ENCODE results near the gene TM9SF4.

The TM9SF4 gene

GRCh38 chr20:32080783-32081182 lies 28.7 kb upstream of the TM9SF4 start:
- TF ChIP-seq FOXP2 (optimal IDR thresholded peaks at IDR 0.05; ENCODE audit: control extremely low read depth, extremely low read length, insufficient read depth): no peak
- no peak for TF ChIP-seq EZH2 (IDR thresholded peaks at IDR 0.05)
- H3K27ac ChIP-seq: no peak overlapping the region
- no peaks in the 10 kb centered on the region for H3K36me3 ChIP-seq (ENCODE audit: insufficient read depth, low read length)
- H3K9me3 ChIP-seq (ENCODE audit: low read depth, low read length): no peaks in the 10 kb centered on the region
- no peak overlapping the region for H3K9ac ChIP-seq (ENCODE audit: insufficient read length)
- no peak for DNase-seq (ENCODE audit: low read depth, low spot score)
- no peak overlapping the region for H3K4me3 ChIP-seq

GRCh38 chr20:32083469-32083868 lies 26.0 kb upstream of the TM9SF4 start:
- H3K36me3 ChIP-seq (ENCODE audit: insufficient read depth, low read length): no peaks in the 10 kb centered on the region
- no peak for TF ChIP-seq EZH2 (IDR thresholded peaks at IDR 0.05)
- no peak for TF ChIP-seq FOXP2 (optimal IDR thresholded peaks at IDR 0.05; ENCODE audit: control extremely low read depth, extremely low read length, insufficient read depth)
- no peak for TF ChIP-seq POLR2AphosphoS5 (IDR thresholded peaks at IDR 0.05; ENCODE audit: borderline replicate concordance, low read depth, low read length)
- H3K27ac ChIP-seq: no peak overlapping the region
- no peak for DNase-seq (ENCODE audit: low read depth, low spot score)
- no peak overlapping the region for H3K9ac ChIP-seq (ENCODE audit: insufficient read length)
- H3K4me3 ChIP-seq: no peak overlapping the region
- H3K9me3 ChIP-seq (ENCODE audit: low read depth, low read length): no peaks in the 10 kb centered on the region

- Histone ChIP-seq H3K9ac (ENCODE audit: insufficient read length) (no peak overlapping the region), H3K27ac (no peak overlapping the region), H3K9me3 (ENCODE audit: low read depth, low read length) (no peaks in the 10 kb centered on the region), H3K36me3 (ENCODE audit: insufficient read depth, low read length) (no peaks in the 10 kb centered on the region), H3K4me3 (no peak overlapping the region)
- TF ChIP-seq POLR2AphosphoS5 (IDR thresholded peaks at IDR 0.05; ENCODE audit: borderline replicate concordance, low read depth, low read length) (no peak), FOXP2 (optimal IDR thresholded peaks at IDR 0.05; ENCODE audit: control extremely low read depth, extremely low read length, insufficient read depth) (no peak), EZH2 (IDR thresholded peaks at IDR 0.05) (no peak)
- no peak for DNase-seq (ENCODE audit: low read depth, low spot score)
Observed at GRCh38 chr20:32087070-32087469, 22.4 kb upstream of the TM9SF4 start.

GRCh38 chr20:32088759-32089158 lies 20.8 kb upstream of the TM9SF4 start:
- no peak for TF ChIP-seq FOXP2 (optimal IDR thresholded peaks at IDR 0.05; ENCODE audit: control extremely low read depth, extremely low read length, insufficient read depth)

GRCh38 chr20:32089637-32090362 lies 19.7 kb upstream of the TM9SF4 start:
- TF ChIP-seq EZH2 (IDR thresholded peaks at IDR 0.05) (no peak), POLR2AphosphoS5 (IDR thresholded peaks at IDR 0.05; ENCODE audit: borderline replicate concordance, low read depth, low read length) (no peak)
- Histone ChIP-seq H3K9me3 (ENCODE audit: low read depth, low read length) (no peaks in the 10 kb centered on the region), H3K36me3 (ENCODE audit: insufficient read depth, low read length) (no peaks in the 10 kb centered on the region), H3K27ac (no peak overlapping the region), H3K4me3 (no peak overlapping the region), H3K9ac (ENCODE audit: insufficient read length) (no peak overlapping the region)
- no peak for DNase-seq (ENCODE audit: low read depth, low spot score)

More at GRCh38 chr20:32088759-32089158, 20.8 kb upstream of the TM9SF4 start:
- Histone ChIP-seq H3K36me3 (ENCODE audit: insufficient read depth, low read length) (no peaks in the 10 kb centered on the region), H3K9ac (ENCODE audit: insufficient read length) (no peak overlapping the region), H3K9me3 (ENCODE audit: low read depth, low read length) (no peaks in the 10 kb centered on the region), H3K27ac (no peak overlapping the region), H3K4me3 (no peak overlapping the region)
- DNase-seq (ENCODE audit: low read depth, low spot score): no peak

GRCh38 chr20:32091888-32092346 lies 17.6 kb upstream of the TM9SF4 start:
- Histone ChIP-seq H3K9ac (ENCODE audit: insufficient read length) (no peak overlapping the region), H3K9me3 (ENCODE audit: low read depth, low read length) (no peaks in the 10 kb centered on the region), H3K27ac (no peak overlapping the region), H3K36me3 (ENCODE audit: insufficient read depth, low read length) (no peaks in the 10 kb centered on the region), H3K4me3 (no peak overlapping the region)
- TF ChIP-seq POLR2AphosphoS5 (IDR thresholded peaks at IDR 0.05; ENCODE audit: borderline replicate concordance, low read depth, low read length) (no peak), FOXP2 (optimal IDR thresholded peaks at IDR 0.05; ENCODE audit: control extremely low read depth, extremely low read length, insufficient read depth) (no peak), EZH2 (IDR thresholded peaks at IDR 0.05) (no peak)
- no peak for DNase-seq (ENCODE audit: low read depth, low spot score)

- Histone ChIP-seq H3K4me3 (no peak overlapping the region), H3K9me3 (ENCODE audit: low read depth, low read length) (no peaks in the 10 kb centered on the region), H3K9ac (ENCODE audit: insufficient read length) (no peak overlapping the region), H3K36me3 (ENCODE audit: insufficient read depth, low read length) (no peaks in the 10 kb centered on the region), H3K27ac (no peak overlapping the region)
- TF ChIP-seq FOXP2 (optimal IDR thresholded peaks at IDR 0.05; ENCODE audit: control extremely low read depth, extremely low read length, insufficient read depth): no peak
- TF ChIP-seq POLR2AphosphoS5 (IDR thresholded peaks at IDR 0.05; ENCODE audit: borderline replicate concordance, low read depth, low read length): no peak
- TF ChIP-seq EZH2 (IDR thresholded peaks at IDR 0.05): no peak
- no peak for DNase-seq (ENCODE audit: low read depth, low spot score)
Observed at GRCh38 chr20:32098786-32099185, 10.7 kb upstream of the TM9SF4 start.

GRCh38 chr20:32108814-32109391 lies 611 bp upstream of the TM9SF4 start:
- H3K4me3 ChIP-seq: no peak overlapping the region; the same call in 1 of the 2 replicates
- H3K27ac ChIP-seq: no peak overlapping the region
- no peak overlapping the region for H3K9ac ChIP-seq (ENCODE audit: insufficient read length)
- no peak for DNase-seq (ENCODE audit: low read depth, low spot score)
- no peaks in the 10 kb centered on the region; the same call in 1 of the 2 replicates for H3K36me3 ChIP-seq (ENCODE audit: insufficient read depth, low read length)
- no peaks in the 10 kb centered on the region for H3K9me3 ChIP-seq (ENCODE audit: low read depth, low read length)
- TF ChIP-seq POLR2AphosphoS5 (IDR thresholded peaks at IDR 0.05; ENCODE audit: borderline replicate concordance, low read depth, low read length) (no peak), EZH2 (IDR thresholded peaks at IDR 0.05) (no peak), FOXP2 (optimal IDR thresholded peaks at IDR 0.05; ENCODE audit: control extremely low read depth, extremely low read length, insufficient read depth) (no peak)
